Mucosa of rectum (tissue), 2 donors: ENCODE results near the gene TMEM100.

Source experiments
- H3K27ac ChIP-seq, 2 donors: one replicate each; pipeline ENCODE4 v1.7.0; 2013; ENCODE audit warnings: inconsistent platforms in 2 of 2, low read depth in 2 of 2, low read length in 2 of 2
- H3K27me3 ChIP-seq, 2 donors: one replicate each; pipeline ENCODE4 v1.7.0; 2013; ENCODE audit warnings: low read length in 2 of 2; ENCODE audit not compliant: control insufficient read depth in 2 of 2, insufficient read depth in 2 of 2
- H3K36me3 ChIP-seq, 2 donors: one replicate each; pipeline ENCODE4 v1.7.0; 2013; ENCODE audit warnings: low read length in 2 of 2; ENCODE audit not compliant: control insufficient read depth in 2 of 2, insufficient read depth in 2 of 2
- H3K4me1 ChIP-seq, 2 donors: one replicate each; pipeline ENCODE4 v1.7.0; 2013; ENCODE audit warnings: low read length in 2 of 2, mild to moderate bottlenecking in 1 of 2; ENCODE audit not compliant: control insufficient read depth in 2 of 2, insufficient read depth in 2 of 2
- H3K4me3 ChIP-seq, 2 donors: one replicate each; pipeline ENCODE4 v1.7.0; 2013; ENCODE audit warnings: low read length in 2 of 2
- H3K9ac ChIP-seq, 2 donors: one replicate each; pipeline ENCODE4 v1.7.0; 2013; ENCODE audit warnings: low read length in 2 of 2, low read depth in 1 of 2, mild to moderate bottlenecking in 1 of 2
- H3K9me3 ChIP-seq, 2 donors: one replicate each; pipeline ENCODE4 v1.7.0; 2013; ENCODE audit warnings: low read length in 2 of 2; ENCODE audit not compliant: control insufficient read depth in 2 of 2
- donor health status: healthy.
- donor health status: Normal muscosa, but diverticular disease.

Gene TMEM100

GRCh38 chr17:55705847-55706246 lies 16.8 kb downstream of the TMEM100 start:
- H3K4me1 ChIP-seq, result no peaks in the 10 kb centered on the region
- no peak overlapping the region for H3K4me3 ChIP-seq
- no peaks in the 10 kb centered on the region for H3K9me3 ChIP-seq
- no peak overlapping the region for H3K27ac ChIP-seq
- H3K9ac ChIP-seq, result no peak overlapping the region
- H3K27me3 ChIP-seq, result no peaks in the 10 kb centered on the region
- no peaks in the 10 kb centered on the region for H3K36me3 ChIP-seq

- no peaks in the 10 kb centered on the region for H3K4me1 ChIP-seq
- no peaks in the 10 kb centered on the region for H3K36me3 ChIP-seq
- H3K4me3 ChIP-seq, result no peak overlapping the region
- H3K27me3 ChIP-seq, result no peaks in the 10 kb centered on the region
- no peak overlapping the region for H3K27ac ChIP-seq
- H3K9me3 ChIP-seq, result no peaks in the 10 kb centered on the region
- no peak overlapping the region for H3K9ac ChIP-seq
Observed at GRCh38 chr17:55704401-55704800, 18.3 kb downstream of the TMEM100 start.

- Histone ChIP-seq H3K9ac (no peak overlapping the region), H3K27ac (no peak overlapping the region), H3K9me3 (no peaks in the 10 kb centered on the region), H3K4me3 (no peak overlapping the region), H3K27me3 (no peaks in the 10 kb centered on the region), H3K36me3 (no peaks in the 10 kb centered on the region), H3K4me1 (no peaks in the 10 kb centered on the region)
Observed at GRCh38 chr17:55702150-55702549, 20.5 kb downstream of the TMEM100 start.

DNA sequence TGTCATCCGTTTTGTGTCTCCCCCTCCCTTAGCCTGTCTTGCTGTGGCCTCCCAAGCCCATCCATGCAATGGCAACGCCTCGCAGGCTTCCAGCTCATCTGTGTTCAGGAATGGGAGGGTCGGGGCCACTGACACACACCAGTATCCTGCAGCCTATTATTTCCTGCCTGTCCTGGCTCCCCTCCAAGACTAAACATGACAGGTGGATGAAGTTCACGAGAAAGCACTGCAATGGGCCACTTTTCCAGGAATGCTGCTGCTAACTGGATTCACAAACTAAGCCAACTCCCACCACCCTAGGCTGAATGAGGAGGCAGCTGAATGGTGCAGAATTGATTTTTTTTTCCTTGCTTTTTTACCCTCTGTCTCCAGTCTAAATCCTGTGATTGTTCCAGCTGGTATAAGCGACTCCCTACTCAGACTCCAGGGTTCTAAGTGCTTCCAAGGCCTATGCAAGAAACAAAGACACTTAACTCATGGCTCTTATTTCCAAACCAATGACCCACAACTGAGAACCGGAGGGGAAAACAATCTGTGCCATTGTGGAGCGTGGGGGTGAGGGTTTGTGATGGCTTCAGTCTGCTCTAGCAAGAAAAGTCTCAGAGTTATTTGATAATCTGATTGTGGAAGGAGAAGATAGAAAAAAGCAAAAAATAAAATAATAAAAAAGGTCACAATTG lies 23.3 kb downstream of the TMEM100 start:
- no peak overlapping the region for H3K9ac ChIP-seq
- no peaks in the 10 kb centered on the region for H3K27me3 ChIP-seq
- no peaks in the 10 kb centered on the region for H3K9me3 ChIP-seq
- no peak overlapping the region for H3K27ac ChIP-seq
- no peak overlapping the region for H3K4me3 ChIP-seq
- no peaks in the 10 kb centered on the region for H3K4me1 ChIP-seq
- H3K36me3 ChIP-seq, result no peaks in the 10 kb centered on the region

DNA sequence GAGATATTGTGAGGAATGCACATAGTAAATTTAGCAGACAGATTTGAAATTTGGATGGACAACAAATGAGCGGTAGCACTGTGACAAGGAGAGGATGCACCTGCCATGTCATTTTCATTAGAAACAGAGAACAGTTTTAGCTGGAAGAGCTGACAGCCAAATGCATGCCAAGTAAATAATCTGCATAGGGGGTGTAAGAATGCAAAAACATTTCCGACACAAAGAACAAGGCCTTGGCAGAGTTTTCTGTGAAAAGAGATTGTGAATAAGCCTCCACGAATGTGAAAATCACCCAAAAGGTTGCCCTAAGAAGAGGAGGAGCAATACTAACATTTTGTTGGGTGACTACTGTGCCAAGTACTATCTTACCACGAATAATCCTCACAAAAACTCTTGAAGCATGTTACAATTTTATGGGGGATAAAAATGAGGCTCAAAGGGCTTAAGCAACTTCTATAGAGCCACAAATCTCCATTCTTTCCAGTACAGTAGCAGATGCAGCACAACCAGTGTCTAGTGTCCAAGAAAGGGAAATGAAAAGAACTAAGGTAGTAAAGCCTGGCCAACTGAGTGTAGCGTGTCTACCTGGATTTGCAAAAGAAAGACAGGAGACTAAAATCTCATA lies 28.3 kb downstream of the TMEM100 start:
- Histone ChIP-seq H3K27me3 (no peaks in the 10 kb centered on the region), H3K9ac (no peak overlapping the region), H3K4me3 (no peak overlapping the region), H3K9me3 (no peaks in the 10 kb centered on the region), H3K36me3 (no peaks in the 10 kb centered on the region), H3K27ac (no peak overlapping the region), H3K4me1 (no peaks in the 10 kb centered on the region)

DNA sequence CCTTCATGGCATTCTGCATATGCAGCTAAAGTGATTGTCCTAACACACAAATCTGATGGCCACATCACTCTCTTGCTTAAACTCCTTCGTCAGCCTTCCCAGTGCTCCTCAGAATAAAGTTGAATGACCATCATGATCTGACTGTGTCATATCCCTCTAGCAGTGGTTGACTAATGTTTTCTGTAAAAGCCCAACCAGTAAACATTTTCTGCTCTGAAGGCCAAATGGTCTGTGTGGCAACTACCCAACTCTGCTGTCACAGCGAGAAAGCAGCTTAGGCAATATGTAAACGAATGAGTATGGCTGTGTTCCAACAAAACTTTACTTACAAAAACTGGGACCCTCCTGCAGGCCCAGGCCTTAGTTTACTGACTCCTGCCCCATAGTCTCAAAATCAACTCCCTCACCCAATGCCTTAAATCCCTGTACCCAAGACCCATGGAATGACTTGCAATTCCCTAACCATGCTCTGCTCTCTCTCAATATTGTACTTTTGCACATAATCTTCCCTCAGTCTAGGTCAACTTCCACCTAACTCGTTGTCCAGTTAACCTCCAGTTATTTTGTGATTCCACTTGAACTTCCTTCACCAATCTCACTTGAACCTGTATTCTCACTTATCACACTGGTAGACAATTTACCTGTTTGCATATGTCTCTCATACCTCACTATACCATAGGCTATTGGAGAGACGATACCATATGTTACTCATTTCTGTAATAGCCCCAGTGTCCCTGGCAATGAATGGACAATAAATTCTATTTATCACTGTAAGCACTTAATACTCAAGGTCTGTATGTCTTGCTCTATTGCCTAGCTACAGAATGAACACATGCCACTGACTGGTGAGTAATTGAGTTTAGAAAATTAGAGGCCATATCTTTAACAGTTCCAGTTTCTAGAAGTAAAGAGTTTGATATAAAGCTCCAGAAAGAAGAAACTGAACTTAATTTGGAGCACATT lies 29.1 kb downstream of the TMEM100 start:
- H3K36me3 ChIP-seq, result no peaks in the 10 kb centered on the region
- no peaks in the 10 kb centered on the region for H3K9me3 ChIP-seq
- H3K4me3 ChIP-seq, result no peak overlapping the region
- peak overlapping the region; percentile 20 to 42 for H3K27ac ChIP-seq
- no peaks in the 10 kb centered on the region for H3K27me3 ChIP-seq
- no peak overlapping the region for H3K9ac ChIP-seq
- H3K4me1 ChIP-seq, result no peaks in the 10 kb centered on the region

DNA sequence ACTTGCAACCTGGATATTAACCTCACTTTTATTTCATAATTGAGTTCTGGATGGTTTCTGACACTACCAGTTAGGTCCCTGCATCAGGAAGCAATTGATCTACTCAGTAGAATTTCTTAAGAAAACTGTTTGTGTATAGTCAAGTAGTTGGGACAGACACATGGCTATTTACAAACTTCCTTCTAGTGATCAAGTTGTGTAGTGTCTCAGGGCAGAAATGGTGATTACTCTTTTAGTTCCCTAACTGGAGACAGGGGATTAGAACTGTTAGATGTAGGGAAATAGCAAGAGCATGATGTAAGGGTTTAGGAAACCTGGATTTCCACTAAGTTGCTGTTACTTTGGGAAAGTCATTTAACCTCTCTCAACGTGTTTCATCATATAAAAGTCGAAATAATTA lies 30.4 kb downstream of the TMEM100 start:
- Histone ChIP-seq H3K9me3 (no peaks in the 10 kb centered on the region), H3K27ac (no peak overlapping the region), H3K4me3 (no peak overlapping the region), H3K4me1 (no peaks in the 10 kb centered on the region), H3K9ac (no peak overlapping the region), H3K27me3 (no peaks in the 10 kb centered on the region), H3K36me3 (no peaks in the 10 kb centered on the region)

DNA sequence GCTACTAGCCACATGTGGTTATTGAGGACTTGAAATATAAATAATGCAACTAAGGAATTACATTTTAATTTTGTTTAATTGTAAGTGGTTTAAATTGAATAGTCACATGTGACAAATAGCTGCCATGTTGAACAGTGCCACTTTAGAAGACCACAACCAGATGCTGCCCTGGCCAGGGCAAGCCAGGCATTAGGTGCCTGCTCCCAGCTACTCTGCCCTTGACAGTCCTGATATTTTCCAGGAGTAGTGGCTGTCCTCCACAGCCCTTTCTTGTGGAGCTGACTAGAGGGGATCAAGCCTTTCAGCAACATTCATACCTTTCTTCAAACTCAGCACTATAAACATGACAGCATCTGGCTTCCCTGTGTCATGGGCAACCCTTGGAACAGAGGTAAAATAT lies 31.0 kb downstream of the TMEM100 start:
- Histone ChIP-seq H3K27ac (no peak overlapping the region), H3K4me3 (no peak overlapping the region), H3K4me1 (no peaks in the 10 kb centered on the region), H3K9me3 (no peaks in the 10 kb centered on the region), H3K27me3 (no peaks in the 10 kb centered on the region), H3K9ac (no peak overlapping the region), H3K36me3 (no peaks in the 10 kb centered on the region)

- no peaks in the 10 kb centered on the region for H3K4me1 ChIP-seq
- no peak overlapping the region for H3K27ac ChIP-seq
- H3K9ac ChIP-seq, result no peak overlapping the region
- no peaks in the 10 kb centered on the region for H3K36me3 ChIP-seq
- H3K9me3 ChIP-seq, result no peaks in the 10 kb centered on the region
- H3K4me3 ChIP-seq, result no peak overlapping the region
- no peaks in the 10 kb centered on the region for H3K27me3 ChIP-seq
Observed at GRCh38 chr17:55690105-55690508, 32.6 kb downstream of the TMEM100 start.

GRCh38 chr17:55689672-55690071 lies 33.0 kb downstream of the TMEM100 start:
- Histone ChIP-seq H3K4me1 (no peaks in the 10 kb centered on the region), H3K36me3 (no peaks in the 10 kb centered on the region), H3K9me3 (no peaks in the 10 kb centered on the region), H3K27ac (no peak overlapping the region), H3K4me3 (no peak overlapping the region), H3K9ac (no peak overlapping the region), H3K27me3 (no peaks in the 10 kb centered on the region)
